GM21737 (cell line): ENCODE measurements around the gene CDC34.

Experiments
- ATAC-seq: cut with Tn5 transposase; IDR thresholded peaks from one replicate; pipeline ENCODE4 v1.9.1; 2021; ENCODE audit warnings: mild to moderate bottlenecking, moderate library complexity; ENCODE audit not compliant: unreplicated experiment

Gene CDC34

DNA sequence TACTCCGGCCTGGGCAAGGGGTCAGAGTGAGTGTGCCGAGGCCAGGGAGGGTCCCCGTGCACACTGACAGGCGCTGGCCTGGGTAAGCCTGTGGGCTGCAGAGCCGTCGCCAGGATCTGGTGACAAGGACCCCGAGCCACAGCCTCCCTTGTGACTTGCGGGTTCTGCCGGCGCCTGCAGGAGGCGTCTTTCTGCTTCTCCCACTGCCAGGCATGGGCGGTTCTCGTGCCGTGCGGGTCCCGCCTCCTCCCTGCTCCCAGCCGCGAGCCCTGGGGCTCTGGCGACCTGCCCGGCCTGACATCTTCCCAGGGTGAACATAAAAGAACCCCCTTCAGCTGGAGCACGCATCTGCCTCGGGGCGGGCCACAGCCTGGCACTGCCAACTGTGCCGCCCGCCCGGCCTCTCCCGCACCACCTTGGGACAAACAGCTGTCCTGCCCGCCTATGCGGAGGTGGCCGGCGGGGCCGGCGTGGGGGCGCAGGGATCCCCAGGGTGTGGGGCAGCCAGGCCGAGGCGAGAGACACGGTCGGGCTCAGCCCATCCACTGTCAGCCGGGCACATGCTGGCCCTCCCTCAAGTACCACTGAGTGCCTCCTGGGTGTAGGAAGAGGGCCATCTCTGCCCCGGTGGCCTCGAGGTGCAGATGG, 56.7 kb downstream of the CDC34 start:
- no peak for ATAC-seq

DNA sequence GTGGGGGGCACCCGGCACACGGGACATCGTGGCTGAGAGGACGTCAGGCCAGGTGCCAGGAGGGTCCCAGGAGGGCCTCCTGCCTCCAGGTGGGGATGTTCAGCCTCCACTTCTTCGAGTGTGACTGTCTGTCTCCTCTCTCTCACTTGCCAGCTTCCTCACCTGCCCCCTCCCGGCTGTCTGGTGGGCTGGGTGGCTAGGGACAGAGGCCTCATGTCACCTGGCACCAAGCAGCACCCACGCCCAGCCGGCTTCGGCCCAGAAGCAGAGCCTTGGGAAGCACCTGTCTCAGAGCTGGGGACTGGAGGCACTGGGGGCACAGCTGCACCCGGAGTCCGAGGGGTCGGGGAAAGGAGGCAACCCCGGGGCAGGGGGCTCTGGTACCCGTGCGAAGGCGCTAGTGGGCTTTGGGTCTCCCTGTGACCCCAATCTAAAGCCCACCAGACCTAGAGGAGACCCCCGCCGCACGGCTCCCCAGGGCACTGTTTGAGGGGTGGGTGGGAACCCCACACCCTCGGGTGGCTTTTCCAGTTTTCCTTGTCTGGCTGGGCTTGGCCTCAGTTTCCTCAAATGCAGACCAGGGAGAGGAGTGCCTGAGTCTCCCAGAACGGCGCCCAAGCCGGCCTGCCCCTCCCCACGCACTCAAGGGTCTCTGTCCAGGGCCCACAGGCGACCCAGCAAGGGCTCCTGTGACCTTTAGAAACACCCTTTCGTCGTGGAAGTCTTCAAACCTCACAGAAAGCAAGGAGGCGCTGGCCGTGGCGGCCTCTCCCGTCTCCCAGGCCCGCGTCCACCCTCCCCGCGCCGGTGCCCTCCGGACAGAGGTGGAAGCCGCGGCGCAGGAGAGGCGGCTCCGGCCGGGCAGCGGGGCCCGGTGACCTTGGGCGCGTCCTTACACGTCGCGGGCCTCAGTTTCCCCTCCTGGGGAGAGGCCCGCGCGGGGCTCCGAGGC, 57.5 kb downstream of the CDC34 start:
- no peak for ATAC-seq

- no peak for ATAC-seq
Observed at GRCh38 chr19:589693-590395, 58.3 kb downstream of the CDC34 start, which contains the start of gene HCN2. Gene HCN2 (plus strand): TSS chr19:589881. CDS start chr19:589946, 65 bp downstream.

DNA sequence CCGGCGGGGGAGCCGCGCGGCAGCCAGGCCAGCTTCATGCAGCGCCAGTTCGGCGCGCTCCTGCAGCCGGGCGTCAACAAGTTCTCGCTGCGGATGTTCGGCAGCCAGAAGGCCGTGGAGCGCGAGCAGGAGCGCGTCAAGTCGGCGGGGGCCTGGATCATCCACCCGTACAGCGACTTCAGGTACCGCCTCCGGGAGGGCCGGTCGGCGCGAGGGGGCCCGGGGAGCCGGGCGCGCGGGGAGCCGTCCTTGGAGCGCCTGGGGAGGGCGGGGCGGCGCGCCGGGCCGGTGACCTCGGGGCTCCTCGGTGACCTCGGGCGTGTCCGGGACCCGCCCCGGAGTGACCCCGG, 58.8 kb downstream of the CDC34 start:
- no peak for ATAC-seq

DNA sequence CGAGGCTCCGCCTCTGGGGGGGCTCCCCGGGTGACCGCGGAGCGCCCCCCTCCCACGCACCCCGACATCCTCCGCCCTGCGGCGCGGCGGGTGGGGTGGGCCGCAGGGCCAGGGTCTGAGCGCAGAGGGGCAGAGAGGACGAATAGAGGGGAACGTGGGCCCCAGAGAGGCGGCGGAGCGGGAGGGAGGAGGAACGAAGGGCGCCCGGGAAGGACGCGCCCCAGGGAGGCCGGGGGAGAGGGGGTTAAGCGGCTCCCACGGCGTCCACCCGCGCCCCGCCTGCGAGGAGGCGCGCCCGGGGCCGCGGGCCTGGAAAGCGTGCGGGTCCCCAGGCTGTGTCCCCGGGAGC, 59.2 kb downstream of the CDC34 start:
- ATAC-seq, result no peak

GRCh38 chr19:591099-591958, 59.8 kb downstream of the CDC34 start:
- no peak for ATAC-seq
